Measurements from ENCODE around the gene GTF3C5.

Gene GTF3C5

GRCh38 chr9:133051281-133051900 is 20.6 kb downstream of the GTF3C5 start:
- TF ChIP-seq CTCF (conservative IDR thresholded peaks at IDR 0.05): no peak
- no peak overlapping the region for H3K27ac ChIP-seq

- no peak for TF ChIP-seq CTCF (conservative IDR thresholded peaks at IDR 0.05)
- H3K27ac ChIP-seq: no peak overlapping the region
Observed at GRCh38 chr9:133051966-133052539, 21.3 kb downstream of the GTF3C5 start.

DNA sequence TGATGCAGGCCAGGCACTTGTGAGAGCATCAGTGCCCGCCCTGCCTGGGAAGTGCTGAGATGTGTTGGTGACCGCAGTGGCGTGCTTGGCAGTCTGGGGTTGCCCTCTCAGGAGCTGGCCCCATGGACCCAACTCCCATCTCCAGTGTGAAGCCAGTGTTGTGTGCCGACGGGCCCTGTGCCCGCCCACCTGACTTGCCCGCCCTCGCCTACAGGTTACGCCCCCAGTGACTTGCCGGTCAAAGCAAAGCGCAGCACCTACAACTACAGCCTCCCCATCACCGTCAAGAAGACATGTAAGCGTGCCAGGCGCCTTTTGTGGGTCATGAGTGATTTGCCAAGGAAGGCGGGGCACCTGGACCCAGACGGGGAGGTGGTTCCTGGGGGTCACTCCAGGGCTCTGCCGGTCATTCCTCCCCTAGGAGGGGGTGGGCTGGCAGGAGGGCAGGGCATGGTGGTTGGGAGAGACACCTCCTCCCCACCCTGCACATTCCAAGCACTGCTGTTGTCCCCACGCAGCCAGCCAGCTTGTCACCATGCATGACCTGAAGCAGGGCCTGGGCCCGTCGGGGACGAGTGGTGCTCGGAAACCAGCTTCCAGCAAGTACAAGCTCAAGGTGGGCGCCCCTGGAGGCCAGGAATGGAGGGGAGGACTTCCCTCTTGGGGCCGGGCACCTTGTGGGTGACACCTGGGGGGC is 23.5 kb downstream of the GTF3C5 start:
- no peak for TF ChIP-seq CTCF (conservative IDR thresholded peaks at IDR 0.05)
- H3K27ac ChIP-seq: no peak overlapping the region

- H3K27ac ChIP-seq: no peak overlapping the region
- TF ChIP-seq CTCF (conservative IDR thresholded peaks at IDR 0.05): no peak
Observed at GRCh38 chr9:133054966-133055365, 24.2 kb downstream of the GTF3C5 start.

DNA sequence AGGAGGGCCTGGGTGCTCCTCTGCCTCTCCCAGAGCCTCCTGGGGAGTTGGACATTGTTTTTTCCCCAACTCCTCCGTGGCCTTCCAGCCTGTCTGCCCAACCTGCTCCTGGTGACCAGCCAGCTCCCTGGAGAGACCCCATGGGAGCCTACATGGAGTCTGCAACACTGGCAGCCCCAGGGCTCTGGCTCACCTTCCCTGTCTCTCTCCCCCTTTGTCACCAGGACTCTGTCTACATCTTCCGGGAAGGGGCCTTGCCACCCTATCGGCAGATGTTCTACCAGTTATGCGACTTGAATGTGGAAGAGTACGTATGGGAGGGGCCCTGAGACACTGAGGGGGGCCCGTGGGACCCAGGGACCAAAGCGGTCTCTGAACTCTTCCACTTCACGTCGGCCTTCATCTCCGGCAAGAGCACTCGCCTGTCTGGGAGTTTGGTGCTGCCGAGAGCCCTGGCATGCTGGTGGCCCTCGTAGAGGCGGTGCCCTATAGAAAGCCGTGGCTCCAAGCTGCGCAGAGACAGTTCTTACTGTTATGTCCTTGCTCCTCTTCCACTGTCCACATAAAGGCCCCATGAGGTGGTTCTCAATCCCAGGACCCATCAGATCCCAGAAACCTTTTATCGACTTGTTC is 25.1 kb downstream of the GTF3C5 start:
- H3K27ac ChIP-seq: no peak overlapping the region
- no peak for TF ChIP-seq CTCF (conservative IDR thresholded peaks at IDR 0.05)

GRCh38 chr9:133056533-133056932 is 25.7 kb downstream of the GTF3C5 start:
- TF ChIP-seq CTCF (conservative IDR thresholded peaks at IDR 0.05): no peak

GRCh38 chr9:133057006-133057405 is 26.2 kb downstream of the GTF3C5 start:
- TF ChIP-seq CTCF (conservative IDR thresholded peaks at IDR 0.05): no peak
- H3K27ac ChIP-seq: no peak overlapping the region

More at GRCh38 chr9:133056533-133056932, 25.7 kb downstream of the GTF3C5 start:
- no peak overlapping the region for H3K27ac ChIP-seq
